K562 (cell line): ENCODE results near the gene CAMK1D. TPM values are rescaled to one million over a fixed set of nuclear protein-coding genes. Genes with fewer than 3 reads are reported as not detected.
A peak's percentile ranks its signal among the peaks of the same experiment; 100 is the strongest.

Experiments used
- ATAC-seq: fragments of 200-7000 bp; cut with Tn5 transposase; 3 replicates; pipeline ENCODE4 v1.9.1; 2020; ENCODE audit warnings: moderate library complexity
- BruUV-seq: library from RNA; stranded (reverse); fragments of 400-500 nt; replicated peaks from 2 replicates; lab custom pipeline; 2021; lab: Mats Ljungman, UMichigan
- CTCF ChIA-PET: fragments of 300-600 bp; formaldehyde crosslinking; extraction: SDS; loops from one replicate; lab custom pipeline; 2021; ENCODE audit warnings: low intra/inter-chr PET ratio; lab: Yijun Ruan, JAX
- POLR2A ChIA-PET: fragments of 300-600, 350-650 bp; sonication (Branson Sonifier 250); formaldehyde crosslinking; extraction: SDS; loops from one replicate; lab custom pipeline; 2021; ENCODE audit warnings: antibody characterized with exemption, inconsistent platforms; lab: Yijun Ruan, JAX
- DNase-seq, 4 experiments: peaks; one replicate each; pipeline versions ENCODE4 v3.0.0 to v3.0.0-alpha.2; 2011 to 2018; ENCODE audit warnings: low spot score in 3 of 4, mixed read lengths in 3 of 4; ENCODE audit errors: extremely low read depth in 1 of 4
- FAIRE-seq: peaks from 2 replicates; lab custom pipeline; 2011; peaks lifted over from hg19 to GRCh38; lab: Jason Lieb, UNC
- H2AFZ ChIP-seq: 2 replicates; pipeline ENCODE4 v1.6.0; 2011; ENCODE audit warnings: low read depth, low read length, control low read depth, inconsistent platforms
- H3K27ac ChIP-seq: fragments of 200-600 bp; 3 replicates; pipeline ENCODE4 v1.8.0; 2011; ENCODE audit warnings: low read depth, mild to moderate bottlenecking, control low read depth, inconsistent platforms, low read length, moderate library complexity, mixed read lengths; ENCODE audit errors: extremely low read depth
- H3K27me3 ChIP-seq, 2 experiments: fragments of 300-600 bp in 1 of 2; 2 replicates in 1 of 2; 3 replicates in 1 of 2; pipeline versions ENCODE4 v1.6.0 to v1.8.0; 2011; ENCODE audit warnings: inconsistent platforms in 2 of 2, low read length in 2 of 2, mild to moderate bottlenecking in 1 of 2, mixed read lengths in 1 of 2, moderate library complexity in 1 of 2; ENCODE audit not compliant: control insufficient read depth in 2 of 2, insufficient read depth in 2 of 2
- H3K36me3 ChIP-seq: fragments of 300-600 bp; 3 replicates; pipeline ENCODE4 v1.8.0; 2011; ENCODE audit warnings: mild to moderate bottlenecking, low read length, inconsistent platforms; ENCODE audit not compliant: control insufficient read depth, insufficient read depth
- H3K4me1 ChIP-seq, 2 experiments: fragments of 200-600 bp in 1 of 2; replicated peaks in 1 of 2; 2 replicates in 1 of 2; 3 replicates in 1 of 2; pipeline versions ENCODE4 v1.5.1 to v1.8.0; 2011; ENCODE audit warnings: inconsistent platforms in 2 of 2, low read length in 2 of 2, mild to moderate bottlenecking in 1 of 2, mixed read lengths in 1 of 2, moderate library complexity in 1 of 2; ENCODE audit not compliant: control insufficient read depth in 2 of 2, insufficient read depth in 2 of 2
- H3K4me2 ChIP-seq: 2 replicates; pipeline ENCODE4 v1.6.1; 2011; ENCODE audit warnings: low read length, control low read depth, inconsistent platforms, mixed read lengths; ENCODE audit not compliant: insufficient read depth
- H3K4me3 ChIP-seq: fragments of 200-600 bp; sonication (generic), shearing (Covaris generic); 2 replicates; pipeline ENCODE4 v1.5.1; 2016; ENCODE audit warnings: control low read depth, inconsistent platforms
- H3K79me2 ChIP-seq: fragments of 200-600 bp; 3 replicates; pipeline ENCODE4 v1.8.0; 2011; ENCODE audit warnings: low read length, inconsistent platforms; ENCODE audit not compliant: control insufficient read depth, insufficient read depth
- H3K9ac ChIP-seq, 2 experiments: 2 replicates each; pipeline versions ENCODE4 v1.6.0 to v1.6.1; 2011; ENCODE audit warnings: low read depth in 2 of 2, low read length in 2 of 2, control low read depth in 1 of 2, inconsistent platforms in 1 of 2, mild to moderate bottlenecking in 1 of 2, mixed read lengths in 1 of 2; ENCODE audit not compliant: insufficient read depth in 1 of 2
- H3K9me1 ChIP-seq: one replicate; pipeline ENCODE4 v1.6.0; 2011; ENCODE audit warnings: inconsistent platforms, mild to moderate bottlenecking, low read length, moderate library complexity; ENCODE audit not compliant: control insufficient read depth, insufficient read depth
- H3K9me3 ChIP-seq: replicated peaks from 2 replicates; pipeline ENCODE4 v1.5.1; 2011; ENCODE audit warnings: low read depth, low read length, inconsistent platforms; ENCODE audit not compliant: control insufficient read depth, insufficient read depth
- H4K20me1 ChIP-seq: replicated peaks from 2 replicates; pipeline ENCODE4 v1.6.1; 2011; ENCODE audit warnings: low read length, inconsistent platforms, mixed read lengths; ENCODE audit not compliant: control insufficient read depth, insufficient read depth
- CCAR2 ChIP-seq: fragments of 200-400 bp; formaldehyde crosslinking; IDR thresholded peaks from 2 replicates; pipeline ENCODE4 v1.6.1; 2017; ENCODE audit warnings: mild to moderate bottlenecking, low read depth, low read length
- CCNT2 ChIP-seq: IDR thresholded peaks from 2 replicates; pipeline ENCODE4 v1.6.1; 2011; ENCODE audit warnings: borderline replicate concordance, low read depth, mild to moderate bottlenecking, moderate library complexity, mixed read lengths, low read length; ENCODE audit not compliant: insufficient read length; ENCODE audit errors: extremely low read depth
- CREM ChIP-seq: IDR thresholded peaks from 2 replicates; pipeline ENCODE4 v1.6.1; 2014; ENCODE audit warnings: antibody characterized with exemption, low read depth
- EHMT2 ChIP-seq: fragments of 450-650 bp; IDR thresholded peaks from 2 replicates; pipeline ENCODE4 v1.6.1; 2018; ENCODE audit warnings: antibody characterized with exemption
- ELF1 ChIP-seq: fragments of 200-800 bp; sonication (Bioruptor generic); IDR thresholded peaks from 2 replicates; pipeline ENCODE4 v1.6.1; 2016; ENCODE audit warnings: missing genetic modification characterization, missing compliant biosample characterization
- FOXA1 ChIP-seq: fragments of 450-650 bp; IDR thresholded peaks from 2 replicates; pipeline ENCODE4 v1.6.1; 2016; ENCODE audit warnings: mild to moderate bottlenecking, borderline replicate concordance
- GABPA ChIP-seq: fragments of 200-800 bp; sonication (Bioruptor generic); conservative IDR thresholded peaks from 2 replicates; pipeline ENCODE4 v1.6.1; 2016; ENCODE audit warnings: low read depth, missing genetic modification characterization, missing compliant biosample characterization
- GTF2A2 ChIP-seq: IDR thresholded peaks from 2 replicates; pipeline ENCODE4 v1.6.1; 2016; ENCODE audit warnings: mild to moderate bottlenecking, missing genetic modification characterization, missing compliant biosample characterization
- PURB ChIP-seq: sonication (generic); formaldehyde crosslinking; IDR thresholded peaks from 2 replicates; pipeline ENCODE4 v1.9.0; 2021; ENCODE audit warnings: low read depth, mild to moderate bottlenecking, missing genetic modification reagents
- RBM17 ChIP-seq: fragments of 200-400 bp; formaldehyde crosslinking; IDR thresholded peaks from 2 replicates; pipeline ENCODE4 v1.6.1; 2017; ENCODE audit warnings: low read depth, mild to moderate bottlenecking, low read length, borderline replicate concordance
- SPI1 ChIP-seq: IDR thresholded peaks from 2 replicates; pipeline ENCODE4 v1.6.1; 2011; ENCODE audit warnings: low read depth, low read length, control low read depth, borderline replicate concordance
- YBX1 ChIP-seq: fragments of 450-650 bp; IDR thresholded peaks from 2 replicates; pipeline ENCODE4 v1.7.1; 2016; ENCODE audit warnings: mild to moderate bottlenecking
- ZNF584 ChIP-seq: fragments of 200-800 bp; sonication (Bioruptor generic); IDR thresholded peaks from 2 replicates; pipeline ENCODE4 v1.6.1; 2016; ENCODE audit warnings: low read depth, mild to moderate bottlenecking, missing genetic modification characterization, missing compliant biosample characterization
- WGBS: fragments of 100-300 bp; shearing (Covaris generic); methylation state at CpG from one replicate; pipeline ENCODE4 v1.1.6; 2016; ENCODE audit warnings: low coverage, mixed read lengths; ENCODE audit not compliant: insufficient coverage; ENCODE audit errors: missing lambda C conversion rate; 5-methylcytosine and 5-hydroxymethylcytosine counted together
- in situ Hi-C: fragments of 300-500 bp; cut with MboI; formaldehyde crosslinking; loops from 4 replicates; pipeline ENCODE4 v1.15.0; 2018; ENCODE audit warnings: inconsistent platforms, mixed read lengths
- intact Hi-C: fragments of 100-400 bp; cut with micrococcal nuclease; formaldehyde crosslinking; loops from 2 replicates; pipeline ENCODE4 v1.14.2; 2022
- polyA plus RNA-seq, 8 experiments: library from polyadenylated mRNA; depleted of rRNA in 4 of 8; stranded (reverse) in 5 of 8; unstranded in 3 of 8; fragments of >200 nt; fragmentation: Nextera tagmentation in 2 of 8; fragmentation: Illumina TruSeq in 1 of 8; extraction: Ambion mirVana in 2 of 8; extraction: Trizol in 1 of 8; gene quantifications; 2 replicates each; pipeline versions ENCODE4 v1.2.1 to v1.2.3, GENCODE V29; 2011 to 2014; ENCODE audit warnings: inconsistent platforms in 1 of 8, missing spikeins in 1 of 8
- total RNA-seq, 7 experiments: library from RNA; depleted of rRNA in 6 of 7; stranded (reverse); fragments of >200 nt in 6 of 7; fragmentation: Illumina TruSeq in 2 of 7; extraction: Trizol in 2 of 7; gene quantifications; 2 replicates each; pipeline versions ENCODE4 v1.2.1 to v1.2.3, GENCODE V29; 2011 to 2021; ENCODE audit warnings: low replicate concordance in 1 of 7
- TF ChIP-seq, protein P1 (sequence below): fragments of 250-450 bp; sonication (Bioruptor Pico); IDR thresholded peaks from 2 replicates; pipeline ENCODE4 v1.6.1; 2021; ENCODE audit warnings: mild to moderate bottlenecking
- TF ChIP-seq, protein P2 (sequence below): fragments of 450-650 bp; conservative IDR thresholded peaks from 2 replicates; pipeline ENCODE4 v1.6.1; 2016; ENCODE audit warnings: missing genetic modification characterization, low read depth, mild to moderate bottlenecking, missing compliant biosample characterization, moderate library complexity
- TF ChIP-seq, protein P3 (sequence below): fragments of 450-650 bp; IDR thresholded peaks from 2 replicates; pipeline ENCODE4 v1.6.1; 2016; ENCODE audit warnings: missing biosample characterization, missing genetic modification characterization

CAMK1D gene
- total and polyA plus RNA-seq, 9 of the 15 experiments (the other 6 are each of a cell fraction or from before 2014, with no cell fraction given): 0.12 to 0.24 (median 0.20) TPM; not detected in 5

DNA sequence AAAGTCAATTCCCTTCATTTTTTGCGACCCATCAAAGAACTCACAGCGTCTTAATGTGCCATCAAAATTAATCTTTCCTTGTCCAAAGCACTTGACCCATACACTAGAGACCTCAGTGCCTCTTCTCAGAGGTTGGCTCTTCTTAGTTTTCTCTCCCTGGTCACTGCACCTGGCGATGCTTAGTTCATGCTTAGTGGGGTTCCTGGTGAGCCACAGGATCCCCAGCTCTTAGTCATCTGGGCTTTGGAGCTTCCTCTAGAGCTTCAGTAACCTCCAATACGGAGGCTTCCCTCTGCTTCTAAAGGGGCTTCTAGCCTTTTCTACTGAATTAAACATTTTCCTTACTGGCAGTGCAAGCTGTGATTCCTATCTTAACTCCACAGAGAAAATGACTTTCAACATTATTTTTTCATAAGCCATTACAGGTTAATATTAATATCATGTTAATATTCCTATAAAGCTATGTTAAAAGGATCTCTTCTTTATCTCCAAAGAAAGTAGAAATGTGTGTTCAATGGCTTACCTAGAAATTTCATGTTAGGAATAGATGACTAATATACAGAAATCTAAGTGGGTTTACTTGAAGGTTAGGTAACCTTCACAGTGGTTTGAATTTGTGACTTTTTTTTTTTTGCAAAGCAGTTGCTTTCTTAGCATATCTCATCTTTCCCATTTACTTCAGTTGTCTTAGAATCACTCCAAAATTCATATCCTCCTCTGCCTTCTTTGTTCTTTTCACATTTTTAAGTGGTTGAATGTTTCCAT lies 295.2 kb downstream of the CAMK1D start (continued):
- no peak for TF ChIP-seq FOXA1
- TF ChIP-seq RBM17: no peak
- TF ChIP-seq PURB: no peak
- TF ChIP-seq CCAR2: no peak
- TF ChIP-seq, all 486 proteins: peak for 0

DNA sequence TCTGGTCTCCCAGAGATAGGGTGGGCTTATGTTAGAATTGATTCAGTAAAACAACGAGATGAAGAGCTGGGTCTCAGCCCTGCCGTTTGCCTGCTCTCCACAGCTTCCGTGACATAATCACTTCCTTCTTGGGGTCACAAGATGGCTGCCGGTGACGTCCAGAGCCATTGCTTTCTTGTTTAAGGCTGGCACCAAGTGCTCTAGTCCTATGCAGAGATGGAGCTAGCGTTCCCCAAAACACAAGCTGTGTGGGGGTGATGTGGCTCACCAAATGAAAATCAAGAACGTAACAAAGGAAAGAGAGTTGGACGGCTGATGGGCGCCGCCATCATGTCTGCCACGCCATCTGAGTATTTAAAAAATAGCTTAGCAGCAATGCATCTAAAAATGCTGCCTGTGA lies 296.1 kb downstream of the CAMK1D start:
- intact Hi-C loops: no loop called here
- WGBS: 4% methylated on average over 11 of the region's 11 CpGs
- H3K27ac ChIP-seq: no peak overlapping the region
- H3K4me2 ChIP-seq: peak overlapping the region; percentile 82
- no peaks in the 10 kb centered on the region; a peak in 1 of 5 replicates for H3K4me1 ChIP-seq
- H3K9me1 ChIP-seq: no peaks in the 10 kb centered on the region
- H3K9me3 ChIP-seq: no peaks in the 10 kb centered on the region
- no peaks in the 10 kb centered on the region for H3K36me3 ChIP-seq
- H4K20me1 ChIP-seq: no peaks in the 10 kb centered on the region
- H3K9ac ChIP-seq: no peak overlapping the region
- CTCF ChIA-PET: no interaction called here
- H3K4me3 ChIP-seq: peak overlapping the region; percentile 34; the same call in 1 of the 2 replicates
- POLR2A ChIA-PET: interaction anchor here (0.6 to 1.0 kb wide), 3 partner anchors 9 to 445 kb away, joined by 3 read pairs; no protein-coding TSS in a partner anchor
- H3K27me3 ChIP-seq: peaks cover 11 to 28% of the 10 kb centered on the region in 2 experiments; a peak in 4 of 5 replicates
- no TSS peak for BruUV-seq
- DNase-seq (peak in 2 of 4 experiments; percentile 10 to 19), ATAC-seq (0 out of 3 replicates have a peak, but pooled peaks have one; percentile 47), FAIRE-seq (peak; percentile 23)
- no peaks in the 10 kb centered on the region for H3K79me2 ChIP-seq
- H2AFZ ChIP-seq: peak overlapping the region; percentile 90
- in situ Hi-C loops: no loop called here
- TF ChIP-seq GABPA (tag) (peak; percentile 75), SPI1 (0 out of 2 replicates have a peak, but pooled peaks have one; percentile 24), YBX1 (no peak), CCNT2 (no peak), CREM (peak; percentile 32; the same call in 1 of the 2 replicates), ZNF584 (CRISPR knock-in tag) (0 out of 2 replicates have a peak, but pooled peaks have one; percentile 35), ELF1 (peak; percentile 37; the same call in 1 of the 2 replicates), GTF2A2 (tag) (0 out of 2 replicates have a peak, but pooled peaks have one; percentile 25), EHMT2 (peak; percentile 82; the same call in 1 of the 2 replicates)
- TF ChIP-seq, protein P1, sequence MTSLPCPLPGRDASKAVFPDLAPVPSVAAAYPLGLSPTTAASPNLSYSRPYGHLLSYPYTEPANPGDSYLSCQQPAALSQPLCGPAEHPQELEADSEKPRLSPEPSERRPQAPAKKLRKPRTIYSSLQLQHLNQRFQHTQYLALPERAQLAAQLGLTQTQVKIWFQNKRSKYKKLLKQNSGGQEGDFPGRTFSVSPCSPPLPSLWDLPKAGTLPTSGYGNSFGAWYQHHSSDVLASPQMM (CRISPR knock-in tag): no peak
- TF ChIP-seq, protein P2, sequence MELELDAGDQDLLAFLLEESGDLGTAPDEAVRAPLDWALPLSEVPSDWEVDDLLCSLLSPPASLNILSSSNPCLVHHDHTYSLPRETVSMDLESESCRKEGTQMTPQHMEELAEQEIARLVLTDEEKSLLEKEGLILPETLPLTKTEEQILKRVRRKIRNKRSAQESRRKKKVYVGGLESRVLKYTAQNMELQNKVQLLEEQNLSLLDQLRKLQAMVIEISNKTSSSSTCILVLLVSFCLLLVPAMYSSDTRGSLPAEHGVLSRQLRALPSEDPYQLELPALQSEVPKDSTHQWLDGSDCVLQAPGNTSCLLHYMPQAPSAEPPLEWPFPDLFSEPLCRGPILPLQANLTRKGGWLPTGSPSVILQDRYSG: 0 out of 2 replicates have a peak, but pooled peaks have one; percentile 29
- TF ChIP-seq, protein P3, sequence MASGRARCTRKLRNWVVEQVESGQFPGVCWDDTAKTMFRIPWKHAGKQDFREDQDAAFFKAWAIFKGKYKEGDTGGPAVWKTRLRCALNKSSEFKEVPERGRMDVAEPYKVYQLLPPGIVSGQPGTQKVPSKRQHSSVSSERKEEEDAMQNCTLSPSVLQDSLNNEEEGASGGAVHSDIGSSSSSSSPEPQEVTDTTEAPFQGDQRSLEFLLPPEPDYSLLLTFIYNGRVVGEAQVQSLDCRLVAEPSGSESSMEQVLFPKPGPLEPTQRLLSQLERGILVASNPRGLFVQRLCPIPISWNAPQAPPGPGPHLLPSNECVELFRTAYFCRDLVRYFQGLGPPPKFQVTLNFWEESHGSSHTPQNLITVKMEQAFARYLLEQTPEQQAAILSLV (tag): no peak
